Testis (tissue), 2 donors: ENCODE measurements around the gene TMEM208.

ENCODE experiments used
- POLR2A ChIP-seq: fragments of 450-650 bp; IDR thresholded peaks from one replicate; pipeline ENCODE4 v1.6.1; 2017; ENCODE audit warnings: antibody characterized with exemption, mild to moderate bottlenecking, moderate library complexity
- TF ChIP-seq, protein P1 (sequence below), 3 experiments: fragments of 450-650 bp in 2 of 3; fragments of 200-600 bp in 1 of 3; sonication (generic) in 1 of 3; IDR thresholded peaks; one replicate each; pipeline ENCODE4 v1.5.1; 2016 to 2019; ENCODE audit warnings: antibody characterized with exemption in 3 of 3, mild to moderate bottlenecking in 2 of 3, moderate library complexity in 1 of 3

DNA sequence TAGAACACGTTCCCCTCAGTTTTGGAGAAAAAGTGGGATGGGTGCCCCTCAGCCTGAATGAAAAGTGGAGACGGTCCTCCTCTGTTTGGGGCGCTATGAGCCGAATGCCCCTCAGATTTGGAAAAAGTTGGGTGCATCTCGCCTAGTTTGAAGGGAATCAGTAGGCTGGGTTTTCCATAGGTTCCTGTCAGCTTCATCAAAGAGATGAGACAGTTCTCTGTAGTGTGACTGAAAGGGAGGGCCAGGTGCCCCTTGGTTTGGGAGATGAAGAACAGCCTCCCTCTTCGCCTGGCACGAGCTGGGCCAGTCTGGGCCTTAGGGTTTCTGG lies 21.1 kb downstream of the TMEM208 start:
- TF ChIP-seq, protein P1, sequence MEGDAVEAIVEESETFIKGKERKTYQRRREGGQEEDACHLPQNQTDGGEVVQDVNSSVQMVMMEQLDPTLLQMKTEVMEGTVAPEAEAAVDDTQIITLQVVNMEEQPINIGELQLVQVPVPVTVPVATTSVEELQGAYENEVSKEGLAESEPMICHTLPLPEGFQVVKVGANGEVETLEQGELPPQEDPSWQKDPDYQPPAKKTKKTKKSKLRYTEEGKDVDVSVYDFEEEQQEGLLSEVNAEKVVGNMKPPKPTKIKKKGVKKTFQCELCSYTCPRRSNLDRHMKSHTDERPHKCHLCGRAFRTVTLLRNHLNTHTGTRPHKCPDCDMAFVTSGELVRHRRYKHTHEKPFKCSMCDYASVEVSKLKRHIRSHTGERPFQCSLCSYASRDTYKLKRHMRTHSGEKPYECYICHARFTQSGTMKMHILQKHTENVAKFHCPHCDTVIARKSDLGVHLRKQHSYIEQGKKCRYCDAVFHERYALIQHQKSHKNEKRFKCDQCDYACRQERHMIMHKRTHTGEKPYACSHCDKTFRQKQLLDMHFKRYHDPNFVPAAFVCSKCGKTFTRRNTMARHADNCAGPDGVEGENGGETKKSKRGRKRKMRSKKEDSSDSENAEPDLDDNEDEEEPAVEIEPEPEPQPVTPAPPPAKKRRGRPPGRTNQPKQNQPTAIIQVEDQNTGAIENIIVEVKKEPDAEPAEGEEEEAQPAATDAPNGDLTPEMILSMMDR (IDR thresholded peaks at IDR 0.05): no peak
- no peak for TF ChIP-seq POLR2A
